Stimulated activated naive B cell treated with anti-CD40 and anti-IgM and Interleukin-4, amounts not matched to agents 10 μg/mL and 1 μg/mL and 100 μg/mL, for 72 hours (primary cell): Measurements from ENCODE around the gene TOM1L2.

Experiments used
- ATAC-seq, 2 donors: fragments of 150-1000 bp; cut with Tn5 transposase; replicated peaks; 2 replicates each; pipeline ENCODE4 v1.10.0; 2021; ENCODE audit warnings: moderate library complexity in 1 of 2
- DNase-seq: peaks from one replicate; pipeline ENCODE4 v3.0.0; 2021
- H3K27ac Mint-ChIP-seq: one replicate; pipeline ENCODE4 v1.8.0; 2022; ENCODE audit warnings: mild to moderate bottlenecking, mixed read lengths
- H3K27me3 Mint-ChIP-seq, 2 donors: one replicate each; pipeline ENCODE4 v1.8.0; 2022; ENCODE audit warnings: mixed read lengths in 2 of 2
- H3K36me3 Mint-ChIP-seq, 2 donors: one replicate each; pipeline ENCODE4 v1.8.0; 2022; ENCODE audit warnings: mixed read lengths in 2 of 2, mild to moderate bottlenecking in 1 of 2
- H3K4me1 Mint-ChIP-seq, 2 donors: one replicate each; pipeline ENCODE4 v1.8.0; 2022; ENCODE audit warnings: mixed read lengths in 2 of 2, mild to moderate bottlenecking in 1 of 2
- H3K4me3 Mint-ChIP-seq, 2 donors: one replicate each; pipeline ENCODE4 v1.8.0; 2022; ENCODE audit warnings: mild to moderate bottlenecking in 2 of 2, mixed read lengths in 2 of 2, moderate library complexity in 1 of 2
- H3K9me3 Mint-ChIP-seq, 2 donors: one replicate each; pipeline ENCODE4 v1.8.0; 2022; ENCODE audit warnings: mixed read lengths in 2 of 2, mild to moderate bottlenecking in 1 of 2

Gene TOM1L2

DNA sequence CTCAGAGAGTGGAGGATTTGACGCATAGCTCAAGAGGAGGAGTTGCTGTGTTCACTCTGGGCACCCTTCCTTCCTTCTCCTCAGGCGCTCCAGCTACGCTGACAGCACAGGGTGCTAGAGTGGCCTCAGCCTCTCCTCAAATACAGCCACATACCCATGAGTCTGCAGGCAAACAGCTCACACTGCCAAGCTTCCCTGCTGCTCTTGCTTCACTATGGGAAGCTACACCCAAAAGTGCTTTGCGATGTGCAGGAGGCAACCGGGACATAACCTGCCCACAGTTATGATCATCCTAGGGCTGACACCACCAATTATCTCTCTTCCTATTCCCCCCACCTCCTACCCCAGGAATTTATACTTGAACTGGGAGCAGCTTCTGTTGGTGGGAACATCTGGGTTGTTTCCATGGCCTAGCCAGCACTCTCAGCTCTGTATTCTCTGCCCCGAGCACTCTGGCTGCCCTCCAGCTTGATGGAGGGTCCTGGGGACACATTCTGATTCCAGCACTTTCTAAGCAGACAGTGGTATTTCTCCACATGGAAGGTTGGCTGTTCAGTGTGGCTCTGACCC is 95.2 kb downstream of the TOM1L2 start:
- Mint-ChIP-seq H3K4me1 (no peaks in the 10 kb centered on the region), H3K36me3 (peaks cover 19 to 24% of the 10 kb centered on the region in 2 donors), H3K27me3 (no peaks in the 10 kb centered on the region), H3K4me3 (no peak overlapping the region), H3K27ac (no peak overlapping the region), H3K9me3 (no peaks in the 10 kb centered on the region)
- ATAC-seq (no peak), DNase-seq (no peak)

DNA sequence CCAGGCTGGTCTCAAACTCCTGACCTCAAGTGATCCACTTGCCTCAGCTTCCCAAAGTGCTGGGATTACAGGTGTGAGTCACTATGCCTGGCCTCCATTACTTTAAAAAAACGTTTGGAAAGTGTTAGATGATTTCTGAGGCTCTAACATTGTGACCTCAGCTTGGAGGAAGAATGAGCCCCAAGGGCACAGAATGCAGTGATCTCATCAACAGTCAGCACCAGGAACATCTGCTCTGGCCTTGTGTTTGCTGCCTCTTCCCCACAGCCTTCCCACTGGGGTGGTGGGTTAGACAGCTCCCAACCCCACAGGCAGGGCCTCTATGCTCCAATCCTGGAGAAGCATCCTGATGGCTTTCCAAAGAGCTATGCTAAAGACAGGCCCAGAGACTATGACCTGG is 97.7 kb downstream of the TOM1L2 start:
- DNase-seq (no peak), ATAC-seq (no peak)
- Mint-ChIP-seq H3K4me3 (no peak overlapping the region), H3K9me3 (no peaks in the 10 kb centered on the region), H3K27me3 (no peaks in the 10 kb centered on the region), H3K27ac (no peak overlapping the region), H3K36me3 (peaks cover 16 to 21% of the 10 kb centered on the region in 2 donors), H3K4me1 (peaks cover 1 to 7% of the 10 kb centered on the region in 2 donors)

DNA sequence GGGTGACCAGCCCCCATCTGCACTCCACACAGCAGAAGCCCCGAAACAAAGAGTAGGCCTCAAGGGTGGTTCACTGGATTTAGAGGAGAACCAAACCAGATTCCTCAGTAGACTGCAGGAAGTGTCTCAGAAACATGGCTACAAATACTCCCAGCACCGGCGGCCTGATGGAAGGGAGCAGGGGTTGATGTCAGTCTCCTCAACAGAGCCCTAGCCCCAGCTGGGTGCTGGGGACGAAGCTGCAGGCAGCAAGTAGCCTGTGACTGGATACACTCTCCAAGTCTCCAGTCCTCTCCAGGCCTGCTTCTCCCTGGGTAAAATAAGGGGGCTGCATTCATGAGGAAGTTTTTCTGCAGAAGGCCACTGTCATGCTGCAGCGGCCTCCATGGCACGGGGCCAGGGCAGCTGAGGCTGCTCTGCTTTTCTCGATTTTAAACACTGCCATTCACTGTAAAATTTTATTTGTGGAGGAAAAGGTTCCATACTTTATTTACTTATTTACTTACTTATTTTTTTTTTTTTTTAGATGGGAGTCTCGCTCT is 98.7 kb downstream of the TOM1L2 start:
- peaks cover 1 to 7% of the 10 kb centered on the region in 2 donors for H3K4me1 Mint-ChIP-seq
- no peaks in the 10 kb centered on the region for H3K9me3 Mint-ChIP-seq
- ATAC-seq (no peak), DNase-seq (no peak)
- no peak overlapping the region for H3K4me3 Mint-ChIP-seq
- H3K27me3 Mint-ChIP-seq = no peaks in the 10 kb centered on the region
- no peak overlapping the region for H3K27ac Mint-ChIP-seq
- peaks cover 19 to 21% of the 10 kb centered on the region in 2 donors for H3K36me3 Mint-ChIP-seq

DNA sequence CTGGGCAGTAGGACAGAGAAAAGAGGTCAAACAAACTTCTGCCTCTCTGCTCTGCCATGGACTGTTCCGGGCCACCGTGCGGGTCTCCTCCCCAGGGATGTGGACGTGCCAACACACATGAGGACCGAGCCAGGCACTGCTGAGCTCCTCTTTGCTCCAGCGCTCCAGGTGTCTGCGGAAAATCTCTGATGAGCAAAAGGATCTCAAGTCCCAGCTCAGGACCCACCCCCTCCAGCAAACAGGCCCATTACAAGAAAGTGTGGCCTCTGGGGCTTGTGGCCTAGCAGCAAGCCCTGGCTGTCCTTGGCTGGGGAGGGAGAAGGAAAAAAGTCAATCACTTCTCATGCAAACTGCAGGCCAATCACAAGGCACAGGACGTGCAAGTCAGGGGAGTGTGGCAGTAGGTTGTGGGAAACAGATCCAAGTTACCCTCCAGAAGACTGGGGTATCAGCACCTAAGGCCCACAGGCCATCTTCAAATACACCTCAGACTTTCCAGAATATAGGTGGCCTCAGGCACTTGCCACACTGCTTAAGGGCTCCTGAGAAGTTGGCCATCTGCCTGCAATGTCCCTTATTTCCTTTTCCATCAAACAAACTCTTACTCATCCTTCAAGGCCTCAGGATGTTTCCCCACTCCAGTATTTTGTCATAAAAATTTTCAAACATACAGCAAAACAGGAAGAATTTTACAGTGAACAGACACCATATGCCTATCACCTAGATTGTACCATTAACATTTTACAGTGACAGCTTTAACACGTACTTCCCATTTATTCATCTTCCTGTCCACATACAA is 99.5 kb downstream of the TOM1L2 start:
- Mint-ChIP-seq H3K27me3 (no peaks in the 10 kb centered on the region), H3K4me3 (no peak overlapping the region), H3K9me3 (no peaks in the 10 kb centered on the region), H3K27ac (no peak overlapping the region), H3K36me3 (peaks cover 15 to 21% of the 10 kb centered on the region in 2 donors), H3K4me1 (peaks cover 1 to 7% of the 10 kb centered on the region in 2 donors)
- ATAC-seq (no peak), DNase-seq (no peak)

- Mint-ChIP-seq H3K9me3 (no peaks in the 10 kb centered on the region), H3K4me3 (no peak overlapping the region), H3K27me3 (no peaks in the 10 kb centered on the region), H3K27ac (no peak overlapping the region), H3K4me1 (peaks cover 1 to 7% of the 10 kb centered on the region in 2 donors), H3K36me3 (peaks cover 11 to 18% of the 10 kb centered on the region in 2 donors)
- ATAC-seq (no peak), DNase-seq (no peak)
Measured at GRCh38 chr17:17871913-17872312, 100.3 kb downstream of the TOM1L2 start.

GRCh38 chr17:17870247-17870646 is 102.0 kb downstream of the TOM1L2 start:
- H3K4me1 Mint-ChIP-seq = peaks cover 1 to 7% of the 10 kb centered on the region in 2 donors
- DNase-seq = no peak
- H3K4me3 Mint-ChIP-seq = no peak overlapping the region
- peaks cover 3 to 7% of the 10 kb centered on the region in 2 donors for H3K36me3 Mint-ChIP-seq
- peak in 1 of 2 donors; percentile 23 for ATAC-seq
- no peak overlapping the region for H3K27ac Mint-ChIP-seq
- no peaks in the 10 kb centered on the region for H3K27me3 Mint-ChIP-seq
- no peaks in the 10 kb centered on the region for H3K9me3 Mint-ChIP-seq

- peaks cover 1 to 7% of the 10 kb centered on the region in 2 donors for H3K4me1 Mint-ChIP-seq
- peaks cover 3 to 7% of the 10 kb centered on the region in 2 donors for H3K36me3 Mint-ChIP-seq
- H3K4me3 Mint-ChIP-seq = no peak overlapping the region
- H3K9me3 Mint-ChIP-seq = no peaks in the 10 kb centered on the region
- no peaks in the 10 kb centered on the region for H3K27me3 Mint-ChIP-seq
- no peak for DNase-seq
- ATAC-seq = no peak
- no peak overlapping the region for H3K27ac Mint-ChIP-seq
Measured at GRCh38 chr17:17868641-17869522, 103.3 kb downstream of the TOM1L2 start.

DNA sequence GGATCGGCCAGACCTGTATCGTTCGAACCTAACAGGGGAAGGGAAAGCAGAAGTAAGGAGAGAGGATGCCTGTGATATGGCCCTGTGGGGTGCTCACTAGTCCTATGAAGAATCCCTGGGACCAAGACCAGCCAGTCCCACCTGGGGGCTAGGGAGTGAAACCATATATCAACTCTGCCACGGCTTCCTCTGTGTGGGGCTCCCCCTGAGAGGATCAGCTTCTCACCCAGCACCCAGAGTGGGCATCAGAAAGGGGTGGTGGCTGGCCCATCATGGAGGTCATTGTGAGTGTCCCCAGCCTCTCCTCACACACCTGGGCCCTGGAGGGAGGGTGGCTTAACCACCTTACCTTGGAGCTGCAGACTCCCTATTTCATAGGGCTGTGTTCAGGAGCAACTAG is 105.3 kb downstream of the TOM1L2 start:
- H3K4me3 Mint-ChIP-seq = no peak overlapping the region
- H3K27me3 Mint-ChIP-seq = no peaks in the 10 kb centered on the region
- no peak overlapping the region for H3K27ac Mint-ChIP-seq
- H3K4me1 Mint-ChIP-seq = peaks cover 6 to 13% of the 10 kb centered on the region in 2 donors
- DNase-seq = no peak
- no peaks in the 10 kb centered on the region for H3K9me3 Mint-ChIP-seq
- ATAC-seq = no peak
- H3K36me3 Mint-ChIP-seq = peaks cover 6 to 7% of the 10 kb centered on the region in 2 donors

DNA sequence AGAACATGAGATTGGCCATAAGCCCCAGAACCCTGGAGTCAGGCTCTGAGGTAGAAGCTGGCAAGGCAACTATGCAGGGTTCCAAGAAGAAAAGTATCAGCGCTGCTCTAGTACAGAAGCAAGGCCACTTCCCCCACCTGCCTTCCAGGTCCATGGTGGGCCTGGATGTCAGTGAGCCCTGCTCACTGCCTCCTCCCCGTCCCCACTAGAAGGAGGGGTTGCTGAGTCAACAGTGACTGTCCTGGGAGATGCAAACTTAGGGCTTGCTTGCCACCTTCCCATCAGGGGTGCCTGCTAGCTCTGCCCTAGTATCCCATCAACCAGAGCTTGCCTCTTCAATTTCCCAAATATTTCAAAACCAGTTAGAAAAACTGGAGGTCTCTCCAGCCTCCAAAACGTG is 105.8 kb downstream of the TOM1L2 start:
- Mint-ChIP-seq H3K27me3 (no peaks in the 10 kb centered on the region), H3K36me3 (peaks cover 6 to 7% of the 10 kb centered on the region in 2 donors), H3K27ac (no peak overlapping the region), H3K4me1 (peaks cover 6 to 13% of the 10 kb centered on the region in 2 donors), H3K9me3 (no peaks in the 10 kb centered on the region), H3K4me3 (no peak overlapping the region)
- ATAC-seq = no peak
- no peak for DNase-seq

GRCh38 chr17:17865035-17865434 is 107.2 kb downstream of the TOM1L2 start:
- Mint-ChIP-seq H3K27me3 (no peaks in the 10 kb centered on the region), H3K36me3 (peaks cover 6 to 7% of the 10 kb centered on the region in 2 donors), H3K27ac (no peak overlapping the region), H3K4me1 (peaks cover 5 to 7% of the 10 kb centered on the region in 2 donors), H3K9me3 (no peaks in the 10 kb centered on the region), H3K4me3 (no peak overlapping the region)
- ATAC-seq (no peak), DNase-seq (no peak)

DNA sequence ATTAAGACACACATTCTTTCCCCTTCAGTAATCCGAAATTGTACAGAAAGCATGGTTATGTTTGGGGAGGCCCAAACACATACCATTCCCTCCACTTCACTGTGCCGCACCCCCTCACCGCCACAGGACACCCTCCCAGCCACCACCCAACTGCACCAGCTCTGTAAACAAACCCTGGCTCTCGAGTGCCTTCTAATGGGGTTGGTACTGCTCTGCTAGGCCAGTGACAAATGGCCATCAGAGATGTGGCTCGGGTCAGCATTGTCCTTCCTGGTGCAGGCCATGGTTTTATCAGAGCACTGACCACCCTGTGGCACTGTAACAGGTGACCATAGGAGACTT is 111.5 kb downstream of the TOM1L2 start:
- ATAC-seq (no peak), DNase-seq (no peak)
- no peak overlapping the region for H3K27ac Mint-ChIP-seq
- H3K4me3 Mint-ChIP-seq = no peak overlapping the region
- peaks cover 0 to 3% of the 10 kb centered on the region in 2 donors for H3K36me3 Mint-ChIP-seq
- H3K9me3 Mint-ChIP-seq = no peaks in the 10 kb centered on the region
- H3K27me3 Mint-ChIP-seq = no peaks in the 10 kb centered on the region
- peaks cover 5 to 7% of the 10 kb centered on the region in 2 donors for H3K4me1 Mint-ChIP-seq

GRCh38 chr17:17859909-17860765 is 112.1 kb downstream of the TOM1L2 start:
- H3K27me3 Mint-ChIP-seq = no peaks in the 10 kb centered on the region
- no peaks in the 10 kb centered on the region for H3K9me3 Mint-ChIP-seq
- H3K4me1 Mint-ChIP-seq = peaks cover 7% of the 10 kb centered on the region in 2 donors
- peaks cover 0 to 3% of the 10 kb centered on the region in 2 donors for H3K36me3 Mint-ChIP-seq
- H3K27ac Mint-ChIP-seq = no peak overlapping the region
- no peak overlapping the region for H3K4me3 Mint-ChIP-seq
- DNase-seq (no peak), ATAC-seq (peak; percentile 95 to 97)

- ATAC-seq (no peak), DNase-seq (no peak)
- Mint-ChIP-seq H3K9me3 (no peaks in the 10 kb centered on the region), H3K36me3 (no peaks in the 10 kb centered on the region), H3K4me3 (no peak overlapping the region), H3K4me1 (peaks cover 2 to 5% of the 10 kb centered on the region in 2 donors), H3K27ac (no peak overlapping the region), H3K27me3 (no peaks in the 10 kb centered on the region)
Measured at GRCh38 chr17:17857496-17857895, 114.7 kb downstream of the TOM1L2 start.
